Mesenchymal stem cell (in vitro differentiated cells and primary cell): Measurements from ENCODE around the gene UPK1A.

Experiments used
- DNase-seq: peaks from one replicate; pipeline ENCODE4 v3.0.0-alpha.2; 2013
- H2AFZ ChIP-seq: one replicate; pipeline ENCODE4 v1.6.1; 2013; ENCODE audit warnings: low read depth, mild to moderate bottlenecking, control low read depth, inconsistent platforms, low read length, moderate library complexity
- H2AK5ac ChIP-seq: 2 replicates; pipeline ENCODE4 v1.6.1; 2013; ENCODE audit warnings: low read length, moderate library complexity, mild to moderate bottlenecking, inconsistent platforms; ENCODE audit not compliant: severe bottlenecking
- H2BK120ac ChIP-seq: one replicate; pipeline ENCODE4 v1.6.1; 2013; ENCODE audit warnings: low read depth, mild to moderate bottlenecking, inconsistent platforms, low read length, moderate library complexity
- H2BK12ac ChIP-seq, 2 experiments: one replicate each; pipeline ENCODE4 v1.6.1; 2013; ENCODE audit warnings: inconsistent platforms in 2 of 2, low read length in 2 of 2, mild to moderate bottlenecking in 2 of 2, moderate library complexity in 2 of 2, control low read depth in 1 of 2
- H2BK15ac ChIP-seq: one replicate; pipeline ENCODE4 v1.6.1; 2013; ENCODE audit warnings: mild to moderate bottlenecking, low read depth, inconsistent platforms; ENCODE audit not compliant: poor library complexity, severe bottlenecking
- H2BK5ac ChIP-seq: 2 replicates; pipeline ENCODE4 v1.6.1; 2013; ENCODE audit warnings: low read depth, mild to moderate bottlenecking, low read length, control low read depth, inconsistent platforms; ENCODE audit not compliant: poor library complexity, severe bottlenecking
- H3K14ac ChIP-seq, 2 experiments: one replicate each; pipeline ENCODE4 v1.6.1; 2013; ENCODE audit warnings: inconsistent platforms in 2 of 2, low read length in 2 of 2, control low read depth in 1 of 2, mild to moderate bottlenecking in 1 of 2, moderate library complexity in 1 of 2
- H3K18ac ChIP-seq, 2 experiments: one replicate each; pipeline ENCODE4 v1.6.1; 2013; ENCODE audit warnings: inconsistent platforms in 2 of 2, low read length in 2 of 2, control low read depth in 1 of 2, low read depth in 1 of 2, mild to moderate bottlenecking in 1 of 2
- H3K23ac ChIP-seq, 2 experiments: one replicate each; pipeline ENCODE4 v1.6.1; 2013; ENCODE audit warnings: inconsistent platforms in 2 of 2, low read length in 2 of 2, mild to moderate bottlenecking in 2 of 2, moderate library complexity in 2 of 2, control low read depth in 1 of 2
- H3K27ac ChIP-seq: 2 replicates; pipeline ENCODE4 v1.5.1; 2013; ENCODE audit warnings: mild to moderate bottlenecking, moderate library complexity, low read length, control low read depth, inconsistent platforms; ENCODE audit not compliant: poor library complexity, severe bottlenecking
- H3K27me3 ChIP-seq, 2 experiments: 2 replicates each; pipeline versions ENCODE4 v1.6.1 to v1.7.0; 2013; ENCODE audit warnings: low read length in 2 of 2, mild to moderate bottlenecking in 2 of 2, moderate library complexity in 2 of 2, control low read depth in 1 of 2, inconsistent platforms in 1 of 2; ENCODE audit not compliant: control insufficient read depth in 1 of 2, insufficient read depth in 1 of 2
- H3K36me3 ChIP-seq, 2 experiments: 2 replicates each; pipeline versions ENCODE4 v1.6.1 to v1.7.0; 2013; ENCODE audit warnings: low read length in 2 of 2, control low read depth in 1 of 2, inconsistent platforms in 1 of 2, low read depth in 1 of 2, mild to moderate bottlenecking in 1 of 2; ENCODE audit not compliant: insufficient read depth in 2 of 2, control insufficient read depth in 1 of 2
- H3K4ac ChIP-seq, 2 experiments: one replicate each; pipeline ENCODE4 v1.6.1; 2013; ENCODE audit warnings: inconsistent platforms in 2 of 2, low read length in 2 of 2, mild to moderate bottlenecking in 2 of 2, moderate library complexity in 2 of 2, control low read depth in 1 of 2, low read depth in 1 of 2
- H3K4me1 ChIP-seq: 2 replicates; pipeline ENCODE4 v1.6.1; 2013; ENCODE audit warnings: low read depth, low read length, control low read depth; ENCODE audit not compliant: control insufficient read depth, insufficient read depth
- H3K4me2 ChIP-seq: 2 replicates; pipeline ENCODE4 v1.6.1; 2013; ENCODE audit warnings: low read length, mild to moderate bottlenecking, inconsistent platforms; ENCODE audit not compliant: poor library complexity, severe bottlenecking
- H3K4me3 ChIP-seq, 2 experiments: 2 replicates each; pipeline versions ENCODE4 v1.5.1 to v1.7.0; 2013; ENCODE audit warnings: low read length in 2 of 2, mild to moderate bottlenecking in 2 of 2, control low read depth in 1 of 2, low read depth in 1 of 2; ENCODE audit not compliant: insufficient read depth in 1 of 2
- H3K79me1 ChIP-seq: replicated peaks from 2 replicates; pipeline ENCODE4 v1.6.1; 2013; ENCODE audit warnings: mild to moderate bottlenecking, control low read depth, low read length, inconsistent platforms; ENCODE audit not compliant: poor library complexity, severe bottlenecking
- H3K9ac ChIP-seq: 2 replicates; pipeline ENCODE4 v1.7.0; 2013; ENCODE audit warnings: mild to moderate bottlenecking, low read length, moderate library complexity
- H3K9me3 ChIP-seq: 2 replicates; pipeline ENCODE4 v1.7.0; 2013; ENCODE audit warnings: mild to moderate bottlenecking, low read length; ENCODE audit not compliant: control insufficient read depth
- H4K8ac ChIP-seq: one replicate; pipeline ENCODE4 v1.6.1; 2013; ENCODE audit warnings: inconsistent platforms, mild to moderate bottlenecking, low read length, moderate library complexity
- H4K91ac ChIP-seq: one replicate; pipeline ENCODE4 v1.6.1; 2013; ENCODE audit warnings: mild to moderate bottlenecking, low read length, inconsistent platforms
- WGBS: methylation state at CpG from one replicate; pipeline ENCODE4 v1.1.7; 2013; ENCODE audit warnings: mixed read lengths; 5-methylcytosine and 5-hydroxymethylcytosine counted together

The UPK1A gene

GRCh38 chr19:35712567-35713505 is 46.5 kb downstream of the UPK1A start:
- no peak overlapping the region for H2BK5ac ChIP-seq
- H2AFZ ChIP-seq = no peak overlapping the region
- H2AK5ac ChIP-seq = no peak overlapping the region
- H3K4ac ChIP-seq = no peak overlapping the region
- 74% methylated on average over 11 of the region's 11 CpGs for WGBS
- no peak overlapping the region for H2BK15ac ChIP-seq
- H3K9ac ChIP-seq = no peak overlapping the region
- DNase-seq = no peak
- H3K18ac ChIP-seq = no peak overlapping the region
- H2BK120ac ChIP-seq = no peak overlapping the region
- H3K27me3 ChIP-seq = peaks cover 0 to 33% of the 10 kb centered on the region in 2 experiments
- H4K91ac ChIP-seq = no peak overlapping the region
- no peak overlapping the region for H3K4me2 ChIP-seq
- no peak overlapping the region for H3K14ac ChIP-seq
- no peak overlapping the region for H4K8ac ChIP-seq
- no peak overlapping the region for H3K27ac ChIP-seq
- H3K23ac ChIP-seq = no peak overlapping the region
- H3K9me3 ChIP-seq = no peaks in the 10 kb centered on the region
- no peaks in the 10 kb centered on the region for H3K36me3 ChIP-seq
- H3K4me3 ChIP-seq = no peak overlapping the region
- peaks cover 14% of the 10 kb centered on the region for H3K79me1 ChIP-seq
- no peak overlapping the region for H2BK12ac ChIP-seq
- H3K4me1 ChIP-seq = peaks cover 12% of the 10 kb centered on the region

DNA sequence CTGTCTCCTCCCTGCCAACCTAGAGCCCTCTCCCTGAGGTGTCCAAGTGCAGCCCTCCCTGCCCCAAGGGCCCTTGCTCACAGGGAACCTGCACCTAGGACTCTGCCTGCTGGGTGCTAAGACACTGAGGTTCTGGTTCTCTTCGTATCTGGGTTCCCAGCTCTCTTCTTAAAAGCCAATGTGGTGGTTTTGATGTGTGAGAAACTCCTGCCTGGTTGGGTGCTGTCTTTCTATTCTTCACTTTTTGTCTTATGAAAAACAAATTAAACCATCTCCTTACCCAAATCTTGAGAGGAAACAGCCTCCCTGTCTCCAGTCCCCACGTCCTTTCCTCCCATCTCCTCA is 47.2 kb downstream of the UPK1A start:
- no peak overlapping the region for H2AK5ac ChIP-seq
- 53% methylated on average over 1 of the region's 2 CpGs for WGBS
- no peak overlapping the region for H3K9ac ChIP-seq
- no peak overlapping the region for H2BK12ac ChIP-seq
- H3K27me3 ChIP-seq = peaks cover 0 to 30% of the 10 kb centered on the region in 2 experiments
- no peak overlapping the region for H3K4ac ChIP-seq
- H2BK120ac ChIP-seq = no peak overlapping the region
- H4K8ac ChIP-seq = no peak overlapping the region
- H2BK15ac ChIP-seq = no peak overlapping the region
- H3K79me1 ChIP-seq = peaks cover 14% of the 10 kb centered on the region
- no peak overlapping the region for H3K18ac ChIP-seq
- peaks cover 12% of the 10 kb centered on the region for H3K4me1 ChIP-seq
- H3K14ac ChIP-seq = no peak overlapping the region
- no peak overlapping the region for H2BK5ac ChIP-seq
- H3K23ac ChIP-seq = no peak overlapping the region
- no peak overlapping the region for H3K27ac ChIP-seq
- H3K9me3 ChIP-seq = no peaks in the 10 kb centered on the region
- no peaks in the 10 kb centered on the region for H3K36me3 ChIP-seq
- no peak overlapping the region for H4K91ac ChIP-seq
- DNase-seq = no peak
- no peak overlapping the region for H3K4me2 ChIP-seq
- no peak overlapping the region for H2AFZ ChIP-seq
- no peak overlapping the region for H3K4me3 ChIP-seq

GRCh38 chr19:35713904-35714495 is 47.7 kb downstream of the UPK1A start:
- WGBS = 90% methylated on average over 12 of the region's 12 CpGs
- H3K4me1 ChIP-seq = peaks cover 14% of the 10 kb centered on the region
- no peaks in the 10 kb centered on the region for H3K36me3 ChIP-seq
- no peak overlapping the region for H2BK120ac ChIP-seq
- H3K14ac ChIP-seq = no peak overlapping the region
- no peak for DNase-seq
- H3K9me3 ChIP-seq = no peaks in the 10 kb centered on the region
- H2BK5ac ChIP-seq = no peak overlapping the region
- no peak overlapping the region for H2BK15ac ChIP-seq
- H3K18ac ChIP-seq = no peak overlapping the region
- H3K9ac ChIP-seq = no peak overlapping the region
- H3K4me3 ChIP-seq = no peak overlapping the region
- H4K91ac ChIP-seq = no peak overlapping the region
- H2AFZ ChIP-seq = no peak overlapping the region
- peaks cover 0 to 30% of the 10 kb centered on the region in 2 experiments for H3K27me3 ChIP-seq
- no peak overlapping the region for H4K8ac ChIP-seq
- no peak overlapping the region for H2BK12ac ChIP-seq
- peaks cover 14% of the 10 kb centered on the region for H3K79me1 ChIP-seq
- no peak overlapping the region for H3K4ac ChIP-seq
- no peak overlapping the region for H3K4me2 ChIP-seq
- no peak overlapping the region for H3K27ac ChIP-seq
- no peak overlapping the region for H3K23ac ChIP-seq
- no peak overlapping the region for H2AK5ac ChIP-seq

DNA sequence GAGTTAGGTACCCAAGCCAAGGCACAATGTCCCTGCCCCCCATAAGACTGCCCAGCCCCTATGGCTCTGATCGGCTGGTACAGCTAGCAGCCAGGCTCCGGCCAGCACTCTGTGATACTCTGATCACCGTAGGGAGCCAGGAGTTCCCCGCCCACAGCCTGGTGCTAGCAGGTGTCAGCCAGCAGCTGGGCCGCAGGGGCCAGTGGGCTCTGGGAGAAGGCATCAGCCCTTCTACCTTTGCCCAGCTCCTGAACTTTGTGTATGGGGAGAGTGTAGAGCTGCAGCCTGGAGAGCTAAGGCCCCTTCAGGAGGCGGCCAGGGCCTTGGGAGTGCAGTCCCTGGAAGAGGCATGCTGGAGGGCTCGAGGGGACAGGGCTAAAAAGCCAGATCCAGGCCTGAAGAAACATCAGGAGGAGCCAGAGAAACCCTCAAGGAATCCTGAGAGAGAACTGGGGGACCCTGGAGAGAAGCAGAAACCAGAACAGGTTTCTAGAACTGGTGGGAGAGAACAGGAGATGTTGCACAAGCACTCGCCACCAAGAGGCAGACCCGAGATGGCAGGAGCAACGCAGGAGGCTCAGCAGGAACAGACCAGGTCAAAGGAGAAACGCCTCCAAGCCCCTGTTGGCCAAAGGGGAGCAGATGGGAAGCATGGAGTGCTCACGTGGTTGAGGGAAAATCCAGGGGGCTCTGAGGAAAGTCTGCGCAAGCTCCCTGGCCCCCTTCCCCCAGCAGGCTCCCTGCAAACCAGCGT is 48.5 kb downstream of the UPK1A start:
- peaks cover 22% of the 10 kb centered on the region for H3K4me1 ChIP-seq
- DNase-seq = no peak
- no peak overlapping the region for H4K91ac ChIP-seq
- H2BK120ac ChIP-seq = no peak overlapping the region
- peaks cover 0 to 3% of the 10 kb centered on the region in 2 experiments for H3K36me3 ChIP-seq
- WGBS = 63% methylated on average over 14 of the region's 14 CpGs
- no peak overlapping the region for H2AFZ ChIP-seq
- no peak overlapping the region for H3K4ac ChIP-seq
- no peak overlapping the region for H2BK12ac ChIP-seq
- H3K4me3 ChIP-seq = no peak overlapping the region
- no peaks in the 10 kb centered on the region for H3K9me3 ChIP-seq
- H3K27me3 ChIP-seq = peaks cover 0 to 30% of the 10 kb centered on the region in 2 experiments
- H3K23ac ChIP-seq = no peak overlapping the region
- no peak overlapping the region for H2BK15ac ChIP-seq
- H2AK5ac ChIP-seq = no peak overlapping the region
- H3K4me2 ChIP-seq = no peak overlapping the region
- H3K27ac ChIP-seq = no peak overlapping the region
- H3K14ac ChIP-seq = no peak overlapping the region
- H3K9ac ChIP-seq = no peak overlapping the region
- H4K8ac ChIP-seq = no peak overlapping the region
- H2BK5ac ChIP-seq = no peak overlapping the region
- H3K18ac ChIP-seq = no peak overlapping the region
- peaks cover 14% of the 10 kb centered on the region for H3K79me1 ChIP-seq
